H9 (cell line): ENCODE data around the gene WDR7. TPM values are rescaled to one million over a fixed set of nuclear protein-coding genes. Genes with fewer than 3 reads are reported as not detected.

ENCODE experiments used
- DNase-seq: peaks from one replicate; pipeline ENCODE4 v3.0.0-alpha.2; 2017
- H2AFZ ChIP-seq: one replicate; pipeline ENCODE4 v1.6.1; 2013; ENCODE audit warnings: mild to moderate bottlenecking, low read length, control low read depth, moderate library complexity
- H2AK5ac ChIP-seq: 2 replicates; pipeline ENCODE4 v1.6.1; 2013; ENCODE audit warnings: low read length, control low read depth, mixed read lengths; ENCODE audit not compliant: insufficient read length
- H2BK120ac ChIP-seq: one replicate; pipeline ENCODE4 v1.6.1; 2013; ENCODE audit warnings: low read depth, mild to moderate bottlenecking, low read length, control low read depth, inconsistent platforms; ENCODE audit not compliant: poor library complexity, severe bottlenecking
- H2BK12ac ChIP-seq: 2 replicates; pipeline ENCODE4 v1.6.1; 2013; ENCODE audit warnings: low read length, control low read depth, mixed read lengths, low read depth; ENCODE audit not compliant: insufficient read length
- H2BK15ac ChIP-seq: 2 replicates; pipeline ENCODE4 v1.6.1; 2013; ENCODE audit warnings: low read depth, low read length, control low read depth
- H2BK20ac ChIP-seq: one replicate; pipeline ENCODE4 v1.6.1; 2013; ENCODE audit warnings: low read depth, mild to moderate bottlenecking, low read length, control low read depth, inconsistent platforms; ENCODE audit not compliant: poor library complexity, severe bottlenecking
- H2BK5ac ChIP-seq: 2 replicates; pipeline ENCODE4 v1.6.1; 2013; ENCODE audit warnings: low read length, control low read depth, mixed read lengths; ENCODE audit not compliant: insufficient read length
- H3K14ac ChIP-seq: 2 replicates; pipeline ENCODE4 v1.6.1; 2013; ENCODE audit warnings: low read length, control low read depth; ENCODE audit not compliant: insufficient read depth
- H3K18ac ChIP-seq: 2 replicates; pipeline ENCODE4 v1.6.1; 2013; ENCODE audit warnings: low read depth, mild to moderate bottlenecking, mixed read lengths, low read length, control low read depth; ENCODE audit not compliant: insufficient read length
- H3K23ac ChIP-seq: 2 replicates; pipeline ENCODE4 v1.6.1; 2013; ENCODE audit warnings: low read length, control low read depth, mixed read lengths, low read depth; ENCODE audit not compliant: insufficient read length
- H3K23me2 ChIP-seq: 2 replicates; pipeline ENCODE4 v1.6.1; 2013; ENCODE audit warnings: low read depth, mild to moderate bottlenecking, mixed read lengths, low read length, control low read depth; ENCODE audit not compliant: insufficient read length, poor library complexity, severe bottlenecking
- H3K27ac ChIP-seq: 2 replicates; pipeline ENCODE4 v1.5.1; 2013; ENCODE audit warnings: low read length, control low read depth, mixed read lengths, low read depth; ENCODE audit not compliant: insufficient read length
- H3K27me3 ChIP-seq: 2 replicates; pipeline ENCODE4 v1.6.1; 2013; ENCODE audit warnings: low read length, control low read depth, inconsistent platforms; ENCODE audit not compliant: insufficient read depth
- H3K4ac ChIP-seq: 2 replicates; pipeline ENCODE4 v1.6.1; 2013; ENCODE audit warnings: low read depth, mild to moderate bottlenecking, control low read depth, inconsistent platforms, low read length, moderate library complexity
- H3K4me1 ChIP-seq: 2 replicates; pipeline ENCODE4 v1.6.1; 2013; ENCODE audit warnings: low read length, control low read depth, inconsistent platforms; ENCODE audit not compliant: insufficient read depth
- H3K4me2 ChIP-seq: 2 replicates; pipeline ENCODE4 v1.6.1; 2013; ENCODE audit warnings: low read length, control low read depth, mixed read lengths; ENCODE audit not compliant: insufficient read length, insufficient read depth
- H3K56ac ChIP-seq: 2 replicates; pipeline ENCODE4 v1.6.1; 2013; ENCODE audit warnings: low read depth, mild to moderate bottlenecking, mixed read lengths, low read length, control low read depth; ENCODE audit not compliant: insufficient read length
- H3K79me1 ChIP-seq: 2 replicates; pipeline ENCODE4 v1.6.1; 2013; ENCODE audit warnings: low read depth, mild to moderate bottlenecking, moderate library complexity, low read length, control low read depth, inconsistent platforms; ENCODE audit not compliant: insufficient read depth, poor library complexity, severe bottlenecking
- H3K79me2 ChIP-seq: 2 replicates; pipeline ENCODE4 v1.6.1; 2013; ENCODE audit warnings: low read length, control low read depth, inconsistent platforms; ENCODE audit not compliant: insufficient read depth
- H3K9ac ChIP-seq: 2 replicates; pipeline ENCODE4 v1.6.1; 2013; ENCODE audit warnings: low read length, control low read depth, mixed read lengths; ENCODE audit not compliant: insufficient read length; ENCODE audit errors: extremely low read depth
- H3K9me3 ChIP-seq: one replicate; pipeline ENCODE4 v1.6.1; 2013; ENCODE audit warnings: low read depth, low read length, inconsistent platforms; ENCODE audit not compliant: control insufficient read depth
- H3T11ph ChIP-seq: one replicate; pipeline ENCODE4 v1.6.1; 2013; ENCODE audit warnings: mild to moderate bottlenecking, low read length, control low read depth, inconsistent platforms
- H4K20me1 ChIP-seq: one replicate; pipeline ENCODE4 v1.6.1; 2013; ENCODE audit not compliant: control insufficient read depth, insufficient read length, insufficient read depth
- H4K5ac ChIP-seq: 2 replicates; pipeline ENCODE4 v1.6.1; 2013; ENCODE audit warnings: low read depth, mild to moderate bottlenecking, mixed read lengths, low read length, control low read depth; ENCODE audit not compliant: insufficient read length
- H4K8ac ChIP-seq: replicated peaks from 2 replicates; pipeline ENCODE4 v1.6.1; 2013; ENCODE audit warnings: low read length, control low read depth, mixed read lengths, low read depth; ENCODE audit not compliant: insufficient read length
- H4K91ac ChIP-seq: 2 replicates; pipeline ENCODE4 v1.6.1; 2013; ENCODE audit warnings: low read depth, mild to moderate bottlenecking, moderate library complexity, mixed read lengths, low read length, control low read depth; ENCODE audit not compliant: insufficient read length
- H3K27ac Mint-ChIP-seq, 3 experiments: 2 replicates in 2 of 3; 3 replicates in 1 of 3; pipeline ENCODE4 v1.8.0; 2020 to 2021; ENCODE audit warnings: mixed read lengths in 3 of 3, mild to moderate bottlenecking in 1 of 3, moderate library complexity in 1 of 3
- H3K27me3 Mint-ChIP-seq: 2 replicates; pipeline ENCODE4 v1.8.0; 2021; ENCODE audit warnings: low read depth, mild to moderate bottlenecking, moderate library complexity, mixed read lengths
- H3K36me3 Mint-ChIP-seq, 3 experiments: 2 replicates in 2 of 3; 3 replicates in 1 of 3; pipeline ENCODE4 v1.8.0; 2020 to 2021; ENCODE audit warnings: low read depth in 3 of 3, mixed read lengths in 3 of 3; ENCODE audit not compliant: insufficient read depth in 1 of 3
- H3K4me1 Mint-ChIP-seq, 2 experiments: 2 replicates each; pipeline ENCODE4 v1.8.0; 2020; ENCODE audit warnings: mixed read lengths in 2 of 2
- H3K4me3 Mint-ChIP-seq, 2 experiments: 2 replicates in 1 of 2; 3 replicates in 1 of 2; pipeline ENCODE4 v1.8.0; 2020 to 2021; ENCODE audit warnings: mild to moderate bottlenecking in 2 of 2, mixed read lengths in 2 of 2, moderate library complexity in 1 of 2
- H3K9me3 Mint-ChIP-seq, 2 experiments: 2 replicates in 1 of 2; 3 replicates in 1 of 2; pipeline ENCODE4 v1.8.0; 2020; ENCODE audit warnings: mild to moderate bottlenecking in 2 of 2, mixed read lengths in 2 of 2, moderate library complexity in 1 of 2
- CTCF ChIP-seq: fragments of 200-600 bp; sonication (generic); conservative IDR thresholded peaks from 3 replicates; pipeline ENCODE4 v1.8.0; 2021; ENCODE audit warnings: antibody characterized with exemption, mild to moderate bottlenecking
- WGBS: extraction: QIAGEN DNeasy Blood & Tissue Kit; methylation state at CpG from one replicate; pipeline ENCODE4 v1.1.7; 2013; ENCODE audit warnings: missing lambda C conversion rate, low lambda C conversion rate, mixed read lengths; ENCODE audit not compliant: insufficient read length; ENCODE audit errors: extremely low coverage; 5-methylcytosine and 5-hydroxymethylcytosine counted together
- total RNA-seq: library from RNA; stranded (reverse); gene quantifications from 2 replicates; pipeline ENCODE4 v1.2.1, GENCODE V29; 2021

WDR7 gene
- total RNA-seq, 1 experiment from 2014 or later, result 14.8 TPM

- no peak for DNase-seq
- no peak overlapping the region for H4K8ac ChIP-seq
- no peak overlapping the region for H3K27ac ChIP-seq
- no peak overlapping the region for H3K18ac ChIP-seq
- H2BK12ac ChIP-seq, result no peak overlapping the region
- H2BK5ac ChIP-seq, result no peak overlapping the region
- WGBS, result no CpG with 5 or more reads among the region's 15 CpGs
- H3K4ac ChIP-seq, result no peak overlapping the region
- H3K4me3 Mint-ChIP-seq, result no peak overlapping the region
- no peak overlapping the region for H3T11ph ChIP-seq
- H2AK5ac ChIP-seq, result no peak overlapping the region
- H3K79me1 ChIP-seq, result no peaks in the 10 kb centered on the region
- no peaks in the 10 kb centered on the region for H3K79me2 ChIP-seq
- H4K5ac ChIP-seq, result no peak overlapping the region
- peak overlapping the region; percentile 41; the same call in 1 of the 2 replicates for H3K14ac ChIP-seq
- H2BK20ac ChIP-seq, result no peak overlapping the region
- no peak overlapping the region for H4K91ac ChIP-seq
- no peaks in the 10 kb centered on the region for H3K9me3 Mint-ChIP-seq
- no peaks in the 10 kb centered on the region for H3K27me3 Mint-ChIP-seq
- no peak overlapping the region for H3K9ac ChIP-seq
- no peak overlapping the region for H3K4me2 ChIP-seq
- H3K27ac Mint-ChIP-seq, result peak overlapping the region in 1 of 3 experiments; percentile 34; a peak in 1 of 7 replicates
- H3K56ac ChIP-seq, result no peak overlapping the region
- H2BK15ac ChIP-seq, result no peak overlapping the region
- H3K23ac ChIP-seq, result no peak overlapping the region
- H2AFZ ChIP-seq, result no peak overlapping the region
- no peak overlapping the region for H2BK120ac ChIP-seq
- no peak for TF ChIP-seq CTCF
- H3K23me2 ChIP-seq, result no peaks in the 10 kb centered on the region
- H3K27me3 ChIP-seq, result no peaks in the 10 kb centered on the region
- no peaks in the 10 kb centered on the region for H4K20me1 ChIP-seq
- no peaks in the 10 kb centered on the region; the same call in 1 of the 2 replicates for H3K4me1 ChIP-seq
- H3K36me3 Mint-ChIP-seq, result no peaks in the 10 kb centered on the region; a peak in 2 of 7 replicates
- H3K4me1 Mint-ChIP-seq, result peaks cover 5 to 9% of the 10 kb centered on the region in 2 experiments
- H3K9me3 ChIP-seq, result no peaks in the 10 kb centered on the region
Measured at GRCh38 chr18:57027190-57027708, 376.1 kb downstream of the WDR7 start.
